CMK (cell line): ENCODE data around the gene PPBP.

ENCODE experiments used
- DNase-seq: peaks from one replicate; pipeline ENCODE4 v3.0.0-alpha.2; 2010; ENCODE audit warnings: low read depth

The PPBP gene

GRCh38 chr4:73948291-73948690 is 39.7 kb downstream of the PPBP start:
- no peak for DNase-seq

GRCh38 chr4:73947239-73947985 is 40.6 kb downstream of the PPBP start:
- no peak for DNase-seq

GRCh38 chr4:73945674-73946449 is 42.1 kb downstream of the PPBP start:
- DNase-seq, result no peak

GRCh38 chr4:73945140-73945539 is 42.9 kb downstream of the PPBP start:
- no peak for DNase-seq

- DNase-seq, result no peak
These were observed 43.7 kb downstream of the PPBP start for GRCh38 chr4:73944061-73944875.

GRCh38 chr4:73943555-73943954 is 44.4 kb downstream of the PPBP start:
- no peak for DNase-seq

GRCh38 chr4:73936969-73937368 is 51.0 kb downstream of the PPBP start:
- no peak for DNase-seq
